ENCODE measurements around the gene SPATA31C2. TPM values are rescaled to one million over a fixed set of nuclear protein-coding genes. Genes with fewer than 3 reads are reported as not detected.

The SPATA31C2 gene
- polyA plus RNA-seq, 2 donors, result not detected

GRCh38 chr9:88177371-88177770 is 39.1 kb upstream of the SPATA31C2 start:
- WGBS, 2 donors, result 72 to 75% methylated on average over 3 of the region's 3 CpGs

GRCh38 chr9:88174324-88174723 is 36.0 kb upstream of the SPATA31C2 start:
- Histone ChIP-seq H3K27ac (ENCODE audit: low read depth in 2 of 2, low read length in 1 of 2) (no peak overlapping the region), H3K27me3 (ENCODE audit: control insufficient read depth in 1 of 2, insufficient read depth in 2 of 2, low read length in 2 of 2) (no peaks in the 10 kb centered on the region), H3K4me1 (ENCODE audit: control insufficient read depth in 2 of 2, insufficient read depth in 2 of 2, low read length in 1 of 2) (no peaks in the 10 kb centered on the region), H3K9me3 (ENCODE audit: control insufficient read depth in 2 of 2, insufficient read depth in 1 of 2, low read depth in 1 of 2, low read length in 1 of 2) (no peaks in the 10 kb centered on the region), H3K4me3 (ENCODE audit: low read depth in 1 of 2, low read length in 2 of 2) (no peak overlapping the region), H3K36me3 (ENCODE audit: control insufficient read depth in 2 of 2, insufficient read depth in 2 of 2, low read length in 1 of 2) (no peaks in the 10 kb centered on the region)
- WGBS, 2 donors, result 60 to 61% methylated on average over 4 of the region's 4 CpGs

More at GRCh38 chr9:88177371-88177770, 39.1 kb upstream of the SPATA31C2 start:
- no peaks in the 10 kb centered on the region for H3K27me3 ChIP-seq (ENCODE audit: control insufficient read depth in 1 of 2, insufficient read depth in 2 of 2, low read length in 2 of 2)
- no peak overlapping the region for H3K4me3 ChIP-seq (ENCODE audit: low read depth in 1 of 2, low read length in 2 of 2)
- no peak overlapping the region for H3K27ac ChIP-seq (ENCODE audit: low read depth in 2 of 2, low read length in 1 of 2)
- H3K9me3 ChIP-seq (ENCODE audit: control insufficient read depth in 2 of 2, insufficient read depth in 1 of 2, low read depth in 1 of 2, low read length in 1 of 2), result peaks cover 0 to 2% of the 10 kb centered on the region in 2 donors
- H3K36me3 ChIP-seq (ENCODE audit: control insufficient read depth in 2 of 2, insufficient read depth in 2 of 2, low read length in 1 of 2), result no peaks in the 10 kb centered on the region
- no peaks in the 10 kb centered on the region for H3K4me1 ChIP-seq (ENCODE audit: control insufficient read depth in 2 of 2, insufficient read depth in 2 of 2, low read length in 1 of 2)

- WGBS, 2 donors, result 66 to 71% methylated on average over 10 of the region's 10 CpGs
- Histone ChIP-seq H3K4me1 (ENCODE audit: control insufficient read depth in 2 of 2, insufficient read depth in 2 of 2, low read length in 1 of 2) (no peaks in the 10 kb centered on the region), H3K27ac (ENCODE audit: low read depth in 2 of 2, low read length in 1 of 2) (no peak overlapping the region), H3K4me3 (ENCODE audit: low read depth in 1 of 2, low read length in 2 of 2) (no peak overlapping the region), H3K27me3 (ENCODE audit: control insufficient read depth in 1 of 2, insufficient read depth in 2 of 2, low read length in 2 of 2) (no peaks in the 10 kb centered on the region), H3K36me3 (ENCODE audit: control insufficient read depth in 2 of 2, insufficient read depth in 2 of 2, low read length in 1 of 2) (no peaks in the 10 kb centered on the region), H3K9me3 (ENCODE audit: control insufficient read depth in 2 of 2, insufficient read depth in 1 of 2, low read depth in 1 of 2, low read length in 1 of 2) (no peaks in the 10 kb centered on the region)
Measured at GRCh38 chr9:88173378-88173999, 35.2 kb upstream of the SPATA31C2 start.

GRCh38 chr9:88169700-88170099 is 31.4 kb upstream of the SPATA31C2 start:
- no peaks in the 10 kb centered on the region for H3K36me3 ChIP-seq (ENCODE audit: control insufficient read depth in 2 of 2, insufficient read depth in 2 of 2, low read length in 1 of 2)
- H3K4me1 ChIP-seq (ENCODE audit: control insufficient read depth in 2 of 2, insufficient read depth in 2 of 2, low read length in 1 of 2), result no peaks in the 10 kb centered on the region
- H3K27me3 ChIP-seq (ENCODE audit: control insufficient read depth in 1 of 2, insufficient read depth in 2 of 2, low read length in 2 of 2), result no peaks in the 10 kb centered on the region
- H3K27ac ChIP-seq (ENCODE audit: low read depth in 2 of 2, low read length in 1 of 2), result no peak overlapping the region
- no peaks in the 10 kb centered on the region for H3K9me3 ChIP-seq (ENCODE audit: control insufficient read depth in 2 of 2, insufficient read depth in 1 of 2, low read depth in 1 of 2, low read length in 1 of 2)
- no peak overlapping the region for H3K4me3 ChIP-seq (ENCODE audit: low read depth in 1 of 2, low read length in 2 of 2)

GRCh38 chr9:88168564-88168963 is 30.3 kb upstream of the SPATA31C2 start:
- Histone ChIP-seq H3K4me3 (ENCODE audit: low read depth in 1 of 2, low read length in 2 of 2) (no peak overlapping the region), H3K9me3 (ENCODE audit: control insufficient read depth in 2 of 2, insufficient read depth in 1 of 2, low read depth in 1 of 2, low read length in 1 of 2) (peaks cover 0 to 4% of the 10 kb centered on the region in 2 donors), H3K4me1 (ENCODE audit: control insufficient read depth in 2 of 2, insufficient read depth in 2 of 2, low read length in 1 of 2) (no peaks in the 10 kb centered on the region), H3K27ac (ENCODE audit: low read depth in 2 of 2, low read length in 1 of 2) (no peak overlapping the region), H3K36me3 (ENCODE audit: control insufficient read depth in 2 of 2, insufficient read depth in 2 of 2, low read length in 1 of 2) (no peaks in the 10 kb centered on the region), H3K27me3 (ENCODE audit: control insufficient read depth in 1 of 2, insufficient read depth in 2 of 2, low read length in 2 of 2) (no peaks in the 10 kb centered on the region)
- WGBS, 2 donors, result 55 to 58% methylated on average over 3 of the region's 3 CpGs

GRCh38 chr9:88166660-88167059 is 28.4 kb upstream of the SPATA31C2 start:
- no peak overlapping the region for H3K4me3 ChIP-seq (ENCODE audit: low read depth in 1 of 2, low read length in 2 of 2)
- WGBS, 2 donors, result 78 to 82% methylated on average over 1 of the region's 1 CpG
- H3K4me1 ChIP-seq (ENCODE audit: control insufficient read depth in 2 of 2, insufficient read depth in 2 of 2, low read length in 1 of 2), result no peaks in the 10 kb centered on the region
- no peaks in the 10 kb centered on the region for H3K27me3 ChIP-seq (ENCODE audit: control insufficient read depth in 1 of 2, insufficient read depth in 2 of 2, low read length in 2 of 2)
- peaks cover 0 to 7% of the 10 kb centered on the region in 2 donors for H3K9me3 ChIP-seq (ENCODE audit: control insufficient read depth in 2 of 2, insufficient read depth in 1 of 2, low read depth in 1 of 2, low read length in 1 of 2)
- H3K27ac ChIP-seq (ENCODE audit: low read depth in 2 of 2, low read length in 1 of 2), result no peak overlapping the region
- no peaks in the 10 kb centered on the region for H3K36me3 ChIP-seq (ENCODE audit: control insufficient read depth in 2 of 2, insufficient read depth in 2 of 2, low read length in 1 of 2)

GRCh38 chr9:88164850-88165249 is 26.6 kb upstream of the SPATA31C2 start:
- Histone ChIP-seq H3K4me3 (ENCODE audit: low read depth in 1 of 2, low read length in 2 of 2) (no peak overlapping the region), H3K27ac (ENCODE audit: low read depth in 2 of 2, low read length in 1 of 2) (no peak overlapping the region), H3K9me3 (ENCODE audit: control insufficient read depth in 2 of 2, insufficient read depth in 1 of 2, low read depth in 1 of 2, low read length in 1 of 2) (peaks cover 0 to 7% of the 10 kb centered on the region in 2 donors), H3K27me3 (ENCODE audit: control insufficient read depth in 1 of 2, insufficient read depth in 2 of 2, low read length in 2 of 2) (no peaks in the 10 kb centered on the region), H3K4me1 (ENCODE audit: control insufficient read depth in 2 of 2, insufficient read depth in 2 of 2, low read length in 1 of 2) (no peaks in the 10 kb centered on the region), H3K36me3 (ENCODE audit: control insufficient read depth in 2 of 2, insufficient read depth in 2 of 2, low read length in 1 of 2) (no peaks in the 10 kb centered on the region)
- WGBS, 2 donors, result 62 to 67% methylated on average over 3 of the region's 3 CpGs

- no peak overlapping the region for H3K4me3 ChIP-seq (ENCODE audit: low read depth in 1 of 2, low read length in 2 of 2)
- WGBS, 2 donors, result 63 to 70% methylated on average over 6 of the region's 6 CpGs
Measured at GRCh38 chr9:88161144-88161543, 22.9 kb upstream of the SPATA31C2 start.

GRCh38 chr9:88143957-88144625 is 5.8 kb upstream of the SPATA31C2 start:
- Histone ChIP-seq H3K36me3 (ENCODE audit: control insufficient read depth in 2 of 2, insufficient read depth in 2 of 2, low read length in 1 of 2) (no peaks in the 10 kb centered on the region), H3K9me3 (ENCODE audit: control insufficient read depth in 2 of 2, insufficient read depth in 1 of 2, low read depth in 1 of 2, low read length in 1 of 2) (no peaks in the 10 kb centered on the region), H3K27me3 (ENCODE audit: control insufficient read depth in 1 of 2, insufficient read depth in 2 of 2, low read length in 2 of 2) (no peaks in the 10 kb centered on the region), H3K27ac (ENCODE audit: low read depth in 2 of 2, low read length in 1 of 2) (no peak overlapping the region), H3K4me3 (ENCODE audit: low read depth in 1 of 2, low read length in 2 of 2) (no peak overlapping the region), H3K4me1 (ENCODE audit: control insufficient read depth in 2 of 2, insufficient read depth in 2 of 2, low read length in 1 of 2) (no peaks in the 10 kb centered on the region)
- 80 to 82% methylated on average over 6 of the region's 6 CpGs for WGBS, 2 donors

More at GRCh38 chr9:88161144-88161543, 22.9 kb upstream of the SPATA31C2 start:
- Histone ChIP-seq H3K27ac (ENCODE audit: low read depth in 2 of 2, low read length in 1 of 2) (no peak overlapping the region), H3K9me3 (ENCODE audit: control insufficient read depth in 2 of 2, insufficient read depth in 1 of 2, low read depth in 1 of 2, low read length in 1 of 2) (peaks cover 0 to 7% of the 10 kb centered on the region in 2 donors), H3K4me1 (ENCODE audit: control insufficient read depth in 2 of 2, insufficient read depth in 2 of 2, low read length in 1 of 2) (no peaks in the 10 kb centered on the region), H3K36me3 (ENCODE audit: control insufficient read depth in 2 of 2, insufficient read depth in 2 of 2, low read length in 1 of 2) (no peaks in the 10 kb centered on the region), H3K27me3 (ENCODE audit: control insufficient read depth in 1 of 2, insufficient read depth in 2 of 2, low read length in 2 of 2) (no peaks in the 10 kb centered on the region)

GRCh38 chr9:88143179-88143578 is 4.9 kb upstream of the SPATA31C2 start:
- WGBS, 2 donors, result 84% methylated on average over 3 of the region's 3 CpGs
- no peak overlapping the region for H3K4me3 ChIP-seq (ENCODE audit: low read depth in 1 of 2, low read length in 2 of 2)
- no peak overlapping the region for H3K27ac ChIP-seq (ENCODE audit: low read depth in 2 of 2, low read length in 1 of 2)
- no peaks in the 10 kb centered on the region for H3K4me1 ChIP-seq (ENCODE audit: control insufficient read depth in 2 of 2, insufficient read depth in 2 of 2, low read length in 1 of 2)
- no peaks in the 10 kb centered on the region for H3K9me3 ChIP-seq (ENCODE audit: control insufficient read depth in 2 of 2, insufficient read depth in 1 of 2, low read depth in 1 of 2, low read length in 1 of 2)
- no peaks in the 10 kb centered on the region for H3K36me3 ChIP-seq (ENCODE audit: control insufficient read depth in 2 of 2, insufficient read depth in 2 of 2, low read length in 1 of 2)
- H3K27me3 ChIP-seq (ENCODE audit: control insufficient read depth in 1 of 2, insufficient read depth in 2 of 2, low read length in 2 of 2), result no peaks in the 10 kb centered on the region

Data from esophagus (tissue), 2 donors.